22Rv1 (cell line): ENCODE results near the gene RPL3.

Experiments
- H3K27ac ChIP-seq: fragments of 450-650 bp; 2 replicates; pipeline ENCODE4 v1.5.1; 2017
- ZFX ChIP-seq: fragments of 450-650 bp; IDR thresholded peaks from 2 replicates; pipeline ENCODE4 v1.6.1; 2017; ENCODE audit warnings: antibody characterized with exemption, borderline replicate concordance
- TF ChIP-seq, protein P1 (sequence below): fragments of 450-650 bp; IDR thresholded peaks from 2 replicates; pipeline ENCODE4 v1.5.1; 2017; ENCODE audit warnings: mild to moderate bottlenecking

RPL3 gene

DNA sequence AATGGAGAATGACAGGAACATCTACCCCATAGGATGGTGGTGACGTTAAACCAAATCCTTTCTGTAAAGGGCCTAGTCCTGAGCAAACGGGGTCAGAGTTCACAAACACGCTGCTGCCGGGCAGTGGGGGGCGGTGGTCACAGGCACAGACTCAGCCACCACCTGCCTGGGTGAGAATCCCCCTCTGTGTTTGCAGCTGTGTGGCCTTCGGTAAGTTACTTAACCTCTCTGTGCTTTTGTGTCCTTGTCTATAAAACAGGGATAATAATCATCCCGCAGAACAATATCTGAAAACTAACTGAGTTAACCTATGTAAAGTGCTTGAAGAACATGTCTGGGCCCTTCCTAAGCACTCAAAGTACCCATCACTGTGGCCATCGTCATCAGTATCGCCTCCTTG is 48.6 kb downstream of the RPL3 start:
- TF ChIP-seq, protein P1, sequence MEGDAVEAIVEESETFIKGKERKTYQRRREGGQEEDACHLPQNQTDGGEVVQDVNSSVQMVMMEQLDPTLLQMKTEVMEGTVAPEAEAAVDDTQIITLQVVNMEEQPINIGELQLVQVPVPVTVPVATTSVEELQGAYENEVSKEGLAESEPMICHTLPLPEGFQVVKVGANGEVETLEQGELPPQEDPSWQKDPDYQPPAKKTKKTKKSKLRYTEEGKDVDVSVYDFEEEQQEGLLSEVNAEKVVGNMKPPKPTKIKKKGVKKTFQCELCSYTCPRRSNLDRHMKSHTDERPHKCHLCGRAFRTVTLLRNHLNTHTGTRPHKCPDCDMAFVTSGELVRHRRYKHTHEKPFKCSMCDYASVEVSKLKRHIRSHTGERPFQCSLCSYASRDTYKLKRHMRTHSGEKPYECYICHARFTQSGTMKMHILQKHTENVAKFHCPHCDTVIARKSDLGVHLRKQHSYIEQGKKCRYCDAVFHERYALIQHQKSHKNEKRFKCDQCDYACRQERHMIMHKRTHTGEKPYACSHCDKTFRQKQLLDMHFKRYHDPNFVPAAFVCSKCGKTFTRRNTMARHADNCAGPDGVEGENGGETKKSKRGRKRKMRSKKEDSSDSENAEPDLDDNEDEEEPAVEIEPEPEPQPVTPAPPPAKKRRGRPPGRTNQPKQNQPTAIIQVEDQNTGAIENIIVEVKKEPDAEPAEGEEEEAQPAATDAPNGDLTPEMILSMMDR, result no peak
- TF ChIP-seq ZFX, result no peak

DNA sequence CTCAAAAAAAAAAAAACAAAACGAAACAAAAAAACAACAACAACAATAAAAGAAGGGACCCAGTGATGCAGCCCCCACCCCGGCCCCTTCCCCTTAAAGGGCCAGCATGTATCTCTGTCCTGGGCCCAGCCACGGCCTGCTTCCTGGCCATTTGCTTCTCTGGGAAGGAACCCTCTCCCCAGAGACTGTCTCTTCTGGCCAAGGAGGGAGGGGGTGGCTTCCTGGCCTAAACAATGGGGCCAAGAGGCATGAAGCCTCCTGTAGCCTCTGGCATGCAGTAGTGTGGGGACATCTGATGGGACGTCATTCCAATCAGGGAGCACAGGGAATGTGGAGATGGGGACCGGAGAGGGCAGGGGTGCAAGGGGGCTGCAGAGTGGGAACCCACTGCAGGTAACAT is 49.1 kb downstream of the RPL3 start:
- TF ChIP-seq ZFX, result no peak
- TF ChIP-seq, protein P1, result no peak
- H3K27ac ChIP-seq, result no peak overlapping the region

More for the DNA sequence above, 48.6 kb downstream of the RPL3 start:
- H3K27ac ChIP-seq, result no peak overlapping the region

DNA sequence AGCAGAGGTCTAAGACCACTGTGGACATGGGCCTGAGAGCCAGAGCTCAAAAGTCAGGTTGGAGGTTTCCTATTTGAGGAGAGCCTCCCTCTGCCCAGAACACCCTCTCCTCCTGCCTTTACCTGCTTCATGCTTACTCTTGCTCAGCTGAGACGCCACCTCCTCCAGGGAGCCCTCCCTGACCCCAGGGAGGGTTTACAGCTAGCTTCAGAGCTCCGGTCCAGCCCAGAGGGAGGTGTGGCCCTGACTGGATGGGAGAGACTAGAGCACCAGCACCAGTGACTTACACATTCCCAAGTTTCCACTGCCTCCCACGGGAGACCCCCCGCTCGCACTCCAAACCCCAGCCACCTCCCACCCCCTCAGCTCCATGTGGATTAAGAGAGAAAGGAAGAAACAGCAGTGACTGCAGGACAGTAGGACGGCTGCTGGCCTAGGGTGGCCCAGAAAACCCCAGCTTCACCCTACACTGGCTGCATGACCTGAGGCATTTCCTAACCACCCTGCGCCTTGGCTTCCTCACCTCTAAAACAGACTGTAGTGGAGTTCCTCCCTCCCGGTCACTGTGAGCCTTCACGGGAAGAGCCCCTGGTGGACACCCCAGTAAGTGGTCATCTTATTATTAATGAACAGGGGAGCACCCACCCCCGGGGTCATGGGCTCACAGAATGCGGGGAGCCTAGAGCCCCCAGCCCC is 50.2 kb downstream of the RPL3 start:
- no peak for TF ChIP-seq ZFX
- TF ChIP-seq, protein P1, result no peak
- no peak overlapping the region for H3K27ac ChIP-seq

DNA sequence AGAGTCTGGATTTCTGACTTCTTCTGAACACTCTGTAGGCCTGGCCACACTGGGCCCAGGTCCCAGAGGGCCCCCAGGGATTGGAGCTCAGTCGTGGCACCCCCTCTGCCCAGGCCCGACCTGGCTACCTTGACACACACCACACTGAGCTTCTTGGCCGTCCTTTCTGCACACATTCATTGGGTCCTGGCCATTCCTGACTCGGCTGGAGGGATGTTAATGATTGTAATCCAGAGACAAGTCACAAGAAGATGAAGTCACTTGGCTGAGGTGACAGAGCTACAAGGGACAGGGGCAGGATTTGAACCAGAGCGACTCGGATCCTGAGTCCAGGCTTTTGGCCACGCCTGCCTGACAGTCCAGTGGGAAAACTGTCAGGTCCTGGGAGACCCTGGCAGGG is 50.8 kb downstream of the RPL3 start:
- TF ChIP-seq ZFX, result no peak
- TF ChIP-seq, protein P1, result no peak

DNA sequence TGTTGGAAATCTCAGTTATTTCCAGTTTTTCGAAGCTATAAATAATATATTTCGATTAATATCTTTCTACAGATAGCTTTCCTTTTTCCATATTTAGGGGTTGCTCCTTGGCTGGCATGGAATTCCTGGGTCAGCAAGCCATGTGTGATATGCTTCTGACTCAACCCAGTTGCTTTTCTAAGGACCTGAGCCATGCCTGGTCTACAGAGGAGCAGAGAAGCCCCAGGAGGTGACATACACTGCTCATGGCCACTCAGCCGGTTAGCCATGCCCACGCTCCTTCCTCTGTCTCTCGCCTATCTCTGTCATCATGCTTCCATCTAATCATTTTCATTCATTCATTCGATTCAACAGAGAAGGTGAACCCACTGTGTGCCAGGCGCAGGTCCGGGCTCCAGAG is 51.4 kb downstream of the RPL3 start:
- TF ChIP-seq ZFX, result no peak
- TF ChIP-seq, protein P1, result no peak
- no peak overlapping the region for H3K27ac ChIP-seq

More for the DNA sequence above, 50.8 kb downstream of the RPL3 start:
- no peak overlapping the region for H3K27ac ChIP-seq

DNA sequence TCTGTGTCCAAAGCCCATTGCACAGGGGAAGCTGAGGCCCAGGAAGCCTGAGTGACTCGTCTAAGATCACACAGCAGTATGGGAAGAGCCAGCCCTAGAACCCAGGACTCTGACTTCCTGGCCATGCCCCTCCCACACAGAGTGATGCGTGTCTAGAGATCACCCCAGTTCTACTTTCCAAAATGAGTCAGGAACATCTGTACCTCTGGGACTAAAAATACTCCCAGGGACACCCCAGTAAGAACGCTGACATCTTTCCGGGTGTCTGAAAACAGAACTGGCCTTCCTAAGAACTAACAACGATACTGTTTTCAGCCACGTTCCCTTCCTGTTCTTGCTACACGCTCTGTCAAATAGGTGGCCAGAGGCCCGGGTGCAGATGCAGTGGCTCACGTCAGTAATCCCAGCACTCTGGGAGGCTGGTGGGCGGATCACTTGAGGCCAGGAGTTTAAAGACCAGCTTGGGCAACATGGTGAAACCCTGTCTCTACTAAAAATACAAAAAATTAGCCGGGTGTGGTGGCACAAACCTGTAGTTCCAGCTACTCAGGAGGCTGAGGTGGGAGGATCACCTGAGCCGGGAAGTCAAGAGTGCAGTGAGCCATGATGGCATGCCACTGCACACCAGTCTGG is 52.9 kb downstream of the RPL3 start:
- no peak overlapping the region for H3K27ac ChIP-seq

More for the DNA sequence above, 52.9 kb downstream of the RPL3 start:
- TF ChIP-seq, protein P1, result no peak
- TF ChIP-seq ZFX, result no peak
